Mesendoderm (in vitro differentiated cells): ENCODE results near the gene MARK2.
"Not testable (repeated sequence)": the region's sequence is repeated elsewhere in the genome, so short reads cannot be mapped to it uniquely, and the experiment has no call there.

Source experiments
- DNase-seq: peaks from one replicate; pipeline ENCODE4 v3.0.0; 2013
- H2AK5ac ChIP-seq: 2 replicates; pipeline ENCODE4 v1.6.1; 2013; ENCODE audit warnings: low read length, inconsistent platforms
- H2BK120ac ChIP-seq: 2 replicates; pipeline ENCODE4 v1.6.1; 2013; ENCODE audit warnings: low read depth, mild to moderate bottlenecking, low read length, moderate library complexity, mixed read lengths
- H2BK15ac ChIP-seq: replicated peaks from 2 replicates; pipeline ENCODE4 v1.6.1; 2013; ENCODE audit warnings: low read depth, mild to moderate bottlenecking, moderate library complexity
- H2BK5ac ChIP-seq: 2 replicates; pipeline ENCODE4 v1.6.1; 2013; ENCODE audit warnings: low read length, inconsistent platforms
- H3K18ac ChIP-seq: 2 replicates; pipeline ENCODE4 v1.6.1; 2013; ENCODE audit warnings: mild to moderate bottlenecking, low read length, mixed read lengths
- H3K23ac ChIP-seq: one replicate; pipeline ENCODE4 v1.6.1; 2013; ENCODE audit warnings: low read length
- H3K27ac ChIP-seq: 2 replicates; pipeline ENCODE4 v1.5.1; 2013; ENCODE audit warnings: low read depth, mild to moderate bottlenecking, inconsistent platforms, low read length, moderate library complexity
- H3K27me3 ChIP-seq: 2 replicates; pipeline ENCODE4 v1.6.1; 2013; ENCODE audit warnings: low read length, control low read depth, mild to moderate bottlenecking, inconsistent platforms; ENCODE audit not compliant: insufficient read depth, poor library complexity
- H3K36me3 ChIP-seq: 2 replicates; pipeline ENCODE4 v1.6.1; 2013; ENCODE audit warnings: low read length, inconsistent platforms; ENCODE audit not compliant: control insufficient read depth, insufficient read depth
- H3K4ac ChIP-seq: one replicate; pipeline ENCODE4 v1.6.1; 2013; ENCODE audit warnings: low read depth, mild to moderate bottlenecking, low read length, moderate library complexity
- H3K4me1 ChIP-seq: 2 replicates; pipeline ENCODE4 v1.6.1; 2013; ENCODE audit warnings: low read depth, low read length, inconsistent platforms; ENCODE audit not compliant: control insufficient read depth
- H3K4me2 ChIP-seq: 2 replicates; pipeline ENCODE4 v1.6.1; 2013; ENCODE audit warnings: low read length
- H3K4me3 ChIP-seq: 2 replicates; pipeline ENCODE4 v1.5.1; 2013; ENCODE audit warnings: mild to moderate bottlenecking, low read length
- H3K56ac ChIP-seq: one replicate; pipeline ENCODE4 v1.6.1; 2013; ENCODE audit warnings: low read length
- H3K79me1 ChIP-seq: 2 replicates; pipeline ENCODE4 v1.6.1; 2013; ENCODE audit warnings: low read length, inconsistent platforms
- H3K79me2 ChIP-seq: 2 replicates; pipeline ENCODE4 v1.6.1; 2013; ENCODE audit warnings: mild to moderate bottlenecking, low read length; ENCODE audit not compliant: control insufficient read depth, insufficient read depth
- H3K9ac ChIP-seq: 2 replicates; pipeline ENCODE4 v1.6.1; 2013; ENCODE audit warnings: low read length, inconsistent platforms
- H4K5ac ChIP-seq: one replicate; pipeline ENCODE4 v1.6.1; 2013; ENCODE audit warnings: low read length
- H4K8ac ChIP-seq: one replicate; pipeline ENCODE4 v1.6.1; 2013; ENCODE audit warnings: low read depth, mild to moderate bottlenecking, control low read depth, low read length, moderate library complexity
- WGBS: extraction: QIAGEN DNeasy Blood & Tissue Kit; methylation state at CpG from one replicate; pipeline ENCODE4 v1.1.7; 2013; ENCODE audit warnings: low lambda C conversion rate, missing lambda C conversion rate; ENCODE audit not compliant: insufficient coverage; ENCODE audit errors: extremely low coverage; 5-methylcytosine and 5-hydroxymethylcytosine counted together

MARK2 gene

DNA sequence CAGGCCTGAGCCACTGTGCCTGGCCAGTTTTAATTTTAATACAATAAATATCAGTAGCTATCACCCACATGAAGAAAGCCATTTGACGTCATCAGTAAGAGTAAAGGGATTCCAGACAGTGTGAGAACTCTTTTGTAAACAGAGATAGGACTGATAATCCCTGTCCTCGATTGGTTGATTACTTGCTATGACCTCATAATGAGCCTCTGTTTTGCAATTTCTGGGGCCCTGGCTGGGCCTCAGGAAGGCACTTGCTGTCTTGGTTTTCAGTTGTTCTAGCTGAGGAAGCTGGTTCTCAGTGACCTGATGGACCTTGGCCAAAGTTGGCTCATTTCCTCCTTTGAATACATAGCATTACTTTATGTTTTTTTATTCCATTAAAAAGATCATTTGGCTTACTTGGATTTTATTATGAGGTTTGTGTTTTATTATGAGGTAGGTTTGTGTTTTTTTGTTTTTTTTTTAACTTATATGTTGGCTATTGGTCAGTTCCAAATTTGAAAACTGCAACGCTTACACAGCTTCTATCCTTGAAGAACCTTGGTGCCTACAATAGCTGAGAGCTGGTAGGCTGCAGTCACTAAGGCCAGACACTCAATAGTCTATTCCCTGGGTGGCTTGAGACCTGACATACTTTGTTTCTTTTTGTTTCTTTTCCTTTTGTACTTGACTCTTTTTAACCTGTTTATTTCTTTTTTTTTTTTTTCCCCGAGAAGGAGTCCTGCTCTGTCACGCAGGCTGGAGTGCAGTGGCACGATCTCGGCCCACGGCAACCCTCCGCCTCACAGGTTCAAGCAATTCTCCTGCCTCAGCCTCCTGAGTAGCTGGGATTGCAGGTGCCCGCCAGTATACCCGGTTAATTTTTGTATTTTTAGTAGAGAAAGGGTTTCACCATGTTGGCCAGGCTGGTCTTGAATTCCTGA lies 20.0 kb downstream of the MARK2 start:
- no peak overlapping the region for H4K5ac ChIP-seq
- peaks cover 11% of the 10 kb centered on the region for H3K79me1 ChIP-seq
- no peak overlapping the region for H3K27ac ChIP-seq
- no peaks in the 10 kb centered on the region for H3K36me3 ChIP-seq
- H3K4ac ChIP-seq: no peak overlapping the region
- no peak overlapping the region for H2BK15ac ChIP-seq
- H3K56ac ChIP-seq: no peak overlapping the region
- H3K4me1 ChIP-seq: no peaks in the 10 kb centered on the region
- H3K9ac ChIP-seq: no peak overlapping the region
- no peak overlapping the region for H3K4me3 ChIP-seq
- no peak overlapping the region for H3K18ac ChIP-seq
- no peak overlapping the region for H2AK5ac ChIP-seq
- H3K23ac ChIP-seq: no peak overlapping the region
- WGBS: no CpG with 5 or more reads among the region's 11 CpGs
- H2BK120ac ChIP-seq: no peak overlapping the region
- peaks cover 24% of the 10 kb centered on the region for H3K79me2 ChIP-seq
- DNase-seq: no peak
- no peak overlapping the region for H4K8ac ChIP-seq
- no peak overlapping the region for H2BK5ac ChIP-seq
- no peak overlapping the region for H3K4me2 ChIP-seq
- H3K27me3 ChIP-seq: no peaks in the 10 kb centered on the region

DNA sequence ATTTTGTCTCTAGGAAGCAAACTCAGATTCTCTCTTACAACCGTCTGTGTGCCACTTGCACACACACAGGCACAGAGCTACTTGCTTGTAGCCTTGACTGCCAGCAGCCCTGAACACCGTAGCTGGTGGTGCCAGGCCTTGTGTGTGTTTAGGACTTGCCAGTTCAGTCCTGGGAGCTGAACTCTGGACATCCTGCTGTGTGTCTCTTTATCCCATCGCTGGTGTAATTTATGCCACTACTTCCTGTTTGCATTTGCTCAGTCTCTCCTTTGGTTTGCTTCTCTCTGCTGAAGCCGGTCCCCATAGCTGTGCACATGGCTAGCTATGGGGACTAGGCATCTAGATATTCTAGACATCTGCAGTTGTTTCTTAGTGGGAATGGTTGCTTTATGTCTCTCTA lies 24.0 kb downstream of the MARK2 start:
- peaks cover 9% of the 10 kb centered on the region for H3K4me1 ChIP-seq
- no peak overlapping the region for H2BK15ac ChIP-seq
- no peak overlapping the region for H2BK120ac ChIP-seq
- H3K79me2 ChIP-seq: peaks cover 30% of the 10 kb centered on the region
- no CpG with 5 or more reads among the region's 4 CpGs for WGBS
- no peak overlapping the region for H3K56ac ChIP-seq
- H3K18ac ChIP-seq: no peak overlapping the region
- H2BK5ac ChIP-seq: no peak overlapping the region
- no peak overlapping the region for H3K4me3 ChIP-seq
- H3K36me3 ChIP-seq: no peaks in the 10 kb centered on the region
- H3K4ac ChIP-seq: no peak overlapping the region
- H2AK5ac ChIP-seq: no peak overlapping the region
- H3K9ac ChIP-seq: no peak overlapping the region
- no peaks in the 10 kb centered on the region for H3K27me3 ChIP-seq
- H3K79me1 ChIP-seq: peaks cover 16% of the 10 kb centered on the region
- H3K27ac ChIP-seq: no peak overlapping the region
- DNase-seq: no peak
- H4K5ac ChIP-seq: no peak overlapping the region
- no peak overlapping the region for H3K23ac ChIP-seq
- H4K8ac ChIP-seq: no peak overlapping the region
- no peak overlapping the region for H3K4me2 ChIP-seq

DNA sequence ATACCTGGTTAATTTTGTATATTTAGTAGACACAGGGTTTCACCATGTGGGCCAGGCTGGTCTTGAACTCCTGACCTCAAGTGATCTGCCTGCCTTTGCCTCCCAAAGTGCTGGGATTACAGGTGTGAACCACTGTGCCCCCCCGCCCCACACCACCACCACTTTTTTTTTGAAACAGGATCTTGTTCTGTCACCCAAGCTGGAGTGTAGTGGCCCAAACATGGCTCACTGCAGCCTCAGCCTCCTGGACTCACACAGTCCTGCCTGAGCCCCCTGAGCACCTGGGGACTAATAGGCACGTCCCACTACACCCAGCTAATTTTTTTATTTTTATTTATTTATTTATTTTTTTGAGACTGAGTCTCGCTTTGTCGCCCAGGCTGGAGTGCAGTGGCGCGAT lies 24.7 kb downstream of the MARK2 start:
- WGBS: no CpG with 5 or more reads among the region's 6 CpGs
- not testable (repeated sequence) for H2BK15ac ChIP-seq, H3K4me2 ChIP-seq, H3K4me3 ChIP-seq, H2AK5ac ChIP-seq, H3K36me3 ChIP-seq, H4K5ac ChIP-seq, H3K27me3 ChIP-seq, H3K9ac ChIP-seq, H3K18ac ChIP-seq, H4K8ac ChIP-seq, H3K27ac ChIP-seq, H2BK5ac ChIP-seq, DNase-seq, H3K4ac ChIP-seq, H2BK120ac ChIP-seq, H3K56ac ChIP-seq, H3K23ac ChIP-seq
- peaks cover 11% of the 10 kb centered on the region for H3K4me1 ChIP-seq
- H3K79me1 ChIP-seq: peaks cover 20% of the 10 kb centered on the region
- peaks cover 32% of the 10 kb centered on the region for H3K79me2 ChIP-seq

DNA sequence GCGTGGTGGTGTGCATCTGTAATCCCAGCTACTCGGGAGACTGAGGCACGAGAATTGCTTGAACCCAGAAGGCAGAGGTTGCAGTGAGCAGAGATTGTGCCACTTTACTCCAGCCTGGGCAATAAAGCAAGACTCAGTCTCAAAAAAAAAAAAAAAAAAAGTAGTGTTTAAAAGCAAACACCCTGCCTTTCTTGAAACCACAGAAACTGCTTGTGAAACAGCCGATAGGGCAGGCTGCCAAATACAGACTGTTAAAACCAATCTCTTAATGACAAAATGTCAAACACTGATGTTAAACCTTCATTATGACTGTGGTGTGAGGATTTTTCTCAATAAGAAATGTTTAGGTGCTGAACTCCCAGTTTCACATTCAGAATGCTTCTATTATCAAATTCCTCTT lies 27.3 kb downstream of the MARK2 start:
- Histone ChIP-seq H3K23ac (no peak overlapping the region), H3K36me3 (no peaks in the 10 kb centered on the region), H2BK5ac (no peak overlapping the region), H3K18ac (no peak overlapping the region), H3K27ac (no peak overlapping the region), H3K4me2 (no peak overlapping the region), H2AK5ac (no peak overlapping the region), H4K5ac (no peak overlapping the region), H3K9ac (no peak overlapping the region), H4K8ac (no peak overlapping the region), H3K4me3 (no peak overlapping the region), H3K4ac (no peak overlapping the region), H2BK120ac (no peak overlapping the region), H3K79me2 (peaks cover 56% of the 10 kb centered on the region), H3K27me3 (no peaks in the 10 kb centered on the region), H2BK15ac (no peak overlapping the region), H3K79me1 (peaks cover 35% of the 10 kb centered on the region), H3K4me1 (peaks cover 14% of the 10 kb centered on the region), H3K56ac (no peak overlapping the region)
- no CpG with 5 or more reads among the region's 4 CpGs for WGBS
- DNase-seq: no peak

DNA sequence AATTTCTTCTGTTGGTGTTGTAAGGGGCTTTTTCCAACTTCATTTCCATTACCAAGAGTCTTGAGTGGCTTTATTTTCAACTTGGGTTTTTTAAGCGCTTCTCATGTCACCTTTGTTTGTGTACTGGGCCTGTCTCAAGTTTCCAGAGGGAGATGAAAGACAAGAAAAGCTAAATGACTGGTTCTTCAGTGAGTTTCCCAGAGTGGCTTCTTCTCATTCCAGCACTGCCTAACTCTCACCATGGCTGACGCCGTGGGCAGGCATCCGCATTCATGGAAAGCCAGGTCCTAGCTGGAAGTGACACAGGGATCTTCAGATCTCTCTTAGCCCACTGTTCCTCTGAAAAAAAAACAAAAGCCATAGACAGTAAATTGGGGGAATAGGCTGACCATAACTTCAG lies 28.6 kb downstream of the MARK2 start:
- Histone ChIP-seq H4K5ac (no peak overlapping the region), H3K4ac (no peak overlapping the region)
- no CpG with 5 or more reads among the region's 4 CpGs for WGBS

More for the DNA sequence above, 28.6 kb downstream of the MARK2 start:
- Histone ChIP-seq H3K4me2 (no peak overlapping the region), H2BK120ac (no peak overlapping the region), H3K9ac (no peak overlapping the region), H3K36me3 (no peaks in the 10 kb centered on the region), H3K79me1 (peaks cover 37% of the 10 kb centered on the region), H2BK5ac (no peak overlapping the region), H3K56ac (no peak overlapping the region), H3K27ac (no peak overlapping the region), H3K18ac (no peak overlapping the region), H3K4me3 (no peak overlapping the region), H3K79me2 (peaks cover 57% of the 10 kb centered on the region), H3K4me1 (peaks cover 21% of the 10 kb centered on the region), H2BK15ac (no peak overlapping the region), H4K8ac (no peak overlapping the region), H3K23ac (no peak overlapping the region), H3K27me3 (no peaks in the 10 kb centered on the region), H2AK5ac (no peak overlapping the region)
- DNase-seq: no peak
